ENCODE results near the gene WDR27.

- TF ChIP-seq CTCF (IDR thresholded peaks at IDR 0.05) (no peak), POLR2A (IDR thresholded peaks at IDR 0.05) (no peak)
Measured at GRCh38 chr6:169575365-169575764, 126.5 kb downstream of the WDR27 start.
